Testis (tissue), 3 donors: Measurements from ENCODE around the gene NDST3. TPM values are rescaled to one million over a fixed set of nuclear protein-coding genes. Genes with fewer than 3 reads are reported as not detected.

Experiments used
- DNase-seq: peaks from one replicate; pipeline ENCODE4 v3.0.0-alpha.2; 2019
- H3K27ac ChIP-seq, 2 donors: fragments of 200-600 bp; sonication (generic); one replicate each; pipeline ENCODE4 v1.5.1; 2019
- H3K27me3 ChIP-seq: fragments of 200-600 bp; sonication (generic); one replicate; pipeline ENCODE4 v1.5.1; 2019
- H3K36me3 ChIP-seq: fragments of 200-600 bp; sonication (generic); one replicate; pipeline ENCODE4 v1.5.1; 2017; ENCODE audit warnings: low read depth; ENCODE audit errors: missing control alignments
- H3K4me1 ChIP-seq: fragments of 200-600 bp; sonication (generic); one replicate; pipeline ENCODE4 v1.5.1; 2019
- H3K4me3 ChIP-seq, 2 donors: fragments of 200-600 bp; sonication (generic); one replicate each; pipeline ENCODE4 v1.5.1; 2017 to 2019
- H3K9me3 ChIP-seq: fragments of 200-600 bp; sonication (generic); one replicate; pipeline ENCODE4 v1.5.1; 2017
- CTCF ChIP-seq, 3 experiments: fragments of 450-650 bp in 2 of 3; fragments of 200-600 bp in 1 of 3; sonication (generic) in 1 of 3; IDR thresholded peaks; one replicate each; pipeline ENCODE4 v1.5.1; 2016 to 2019; ENCODE audit warnings: antibody characterized with exemption in 3 of 3, mild to moderate bottlenecking in 2 of 3, moderate library complexity in 1 of 3
- POLR2A ChIP-seq: fragments of 450-650 bp; IDR thresholded peaks from one replicate; pipeline ENCODE4 v1.6.1; 2017; ENCODE audit warnings: antibody characterized with exemption, mild to moderate bottlenecking, moderate library complexity
- WGBS, 2 donors: methylation state at CpG; one replicate each; pipeline ENCODE4 v1.1.5; 2018; 5-methylcytosine and 5-hydroxymethylcytosine counted together
- intact Hi-C: fragments of 100-400 bp; cut with DNase I; formaldehyde crosslinking; loops from one replicate; pipeline ENCODE4 v1.15.1; 2023; ENCODE audit warnings: low total_unique reads
- polyA plus RNA-seq: library from polyadenylated mRNA; stranded (reverse); fragments of 350-450 nt; fragmentation: Illumina TruSeq; extraction: RNeasy Lipid Tissue Mini Kit (QIAGEN cat#74804); gene quantifications from one replicate; pipeline ENCODE4 v1.2.3, GENCODE V29; 2014; ENCODE audit warnings: low read depth, low replicate concordance; ENCODE audit not compliant: insufficient read depth
- total RNA-seq, 2 donors: library from RNA; depleted of rRNA; stranded (reverse); fragments of >200 nt; gene quantifications; one replicate each; pipeline ENCODE4 v1.2.3, GENCODE V29; 2016

Gene NDST3
- total and polyA plus RNA-seq, 3 donors from 2014 or later, result 0.11 to 0.50 (median 0.47) TPM

- Histone ChIP-seq H3K27ac (no peak overlapping the region), H3K27me3 (no peaks in the 10 kb centered on the region), H3K36me3 (no peaks in the 10 kb centered on the region), H3K4me1 (no peaks in the 10 kb centered on the region), H3K4me3 (no peak overlapping the region), H3K9me3 (no peaks in the 10 kb centered on the region)
- intact Hi-C loops, result no loop called here
- 83 to 86% methylated on average over 1 of the region's 1 CpG for WGBS, 2 donors
- DNase-seq, result no peak
- no peak for TF ChIP-seq POLR2A
- no peak for TF ChIP-seq CTCF (IDR thresholded peaks at IDR 0.05)
Observed at GRCh38 chr4:118124997-118125396, 90.7 kb downstream of the NDST3 start.

- no peaks in the 10 kb centered on the region for H3K27me3 ChIP-seq
- intact Hi-C loops, result no loop called here
- WGBS, 2 donors, result 77 to 90% methylated on average over 1 of the region's 1 CpG
- TF ChIP-seq POLR2A, result no peak
- TF ChIP-seq CTCF (IDR thresholded peaks at IDR 0.05), result no peak
- H3K4me1 ChIP-seq, result no peaks in the 10 kb centered on the region
- no peak overlapping the region for H3K4me3 ChIP-seq
- no peaks in the 10 kb centered on the region for H3K36me3 ChIP-seq
- no peak for DNase-seq
- H3K9me3 ChIP-seq, result no peaks in the 10 kb centered on the region
- no peak overlapping the region for H3K27ac ChIP-seq
Observed at GRCh38 chr4:118139241-118139640, 105.0 kb downstream of the NDST3 start.

GRCh38 chr4:118141240-118141639, 107.0 kb downstream of the NDST3 start:
- Histone ChIP-seq H3K4me3 (no peak overlapping the region), H3K27ac (no peak overlapping the region), H3K27me3 (no peaks in the 10 kb centered on the region), H3K4me1 (no peaks in the 10 kb centered on the region), H3K36me3 (no peaks in the 10 kb centered on the region), H3K9me3 (no peaks in the 10 kb centered on the region)
- WGBS, 2 donors, result 57 to 59% methylated on average over 4 of the region's 4 CpGs
- no peak for TF ChIP-seq POLR2A
- TF ChIP-seq CTCF (IDR thresholded peaks at IDR 0.05), result no peak
- intact Hi-C loops, result no loop called here
- no peak for DNase-seq

- DNase-seq, result no peak
- Histone ChIP-seq H3K4me3 (no peak overlapping the region), H3K9me3 (no peaks in the 10 kb centered on the region), H3K27ac (no peak overlapping the region), H3K4me1 (no peaks in the 10 kb centered on the region), H3K36me3 (no peaks in the 10 kb centered on the region), H3K27me3 (no peaks in the 10 kb centered on the region)
- TF ChIP-seq POLR2A (no peak), CTCF (IDR thresholded peaks at IDR 0.05) (no peak)
- 90% methylated on average over 5 of the region's 5 CpGs for WGBS, 2 donors
- intact Hi-C loops, result no loop called here
Observed at GRCh38 chr4:118154649-118155048, 120.4 kb downstream of the NDST3 start.

- Histone ChIP-seq H3K27ac (no peak overlapping the region), H3K9me3 (no peaks in the 10 kb centered on the region), H3K4me1 (no peaks in the 10 kb centered on the region), H3K27me3 (no peaks in the 10 kb centered on the region), H3K36me3 (no peaks in the 10 kb centered on the region), H3K4me3 (no peak overlapping the region)
- TF ChIP-seq CTCF (IDR thresholded peaks at IDR 0.05), result no peak
- no peak for TF ChIP-seq POLR2A
- intact Hi-C loops, result no loop called here
- DNase-seq, result no peak
Observed at GRCh38 chr4:118155516-118155915, 121.2 kb downstream of the NDST3 start.
